IPS-18a (cell line): Measurements from ENCODE around the gene CDC73.
"Not testable (repeated sequence)": the region's sequence is repeated elsewhere in the genome, so short reads cannot be mapped to it uniquely, and the experiment has no call there.

ENCODE experiments used
- H3K27ac ChIP-seq: one replicate; pipeline ENCODE4 v1.5.1; 2013; ENCODE audit warnings: low read length
- H3K27me3 ChIP-seq: one replicate; pipeline ENCODE4 v1.6.1; 2013; ENCODE audit warnings: mild to moderate bottlenecking, low read length; ENCODE audit not compliant: control insufficient read depth, insufficient read depth
- H3K36me3 ChIP-seq: one replicate; pipeline ENCODE4 v1.6.1; 2013; ENCODE audit warnings: low read depth, low read length; ENCODE audit not compliant: control insufficient read depth
- H3K4me1 ChIP-seq: one replicate; pipeline ENCODE4 v1.6.1; 2013; ENCODE audit warnings: low read depth, low read length; ENCODE audit not compliant: control insufficient read depth
- H3K4me3 ChIP-seq: one replicate; pipeline ENCODE4 v1.5.1; 2013; ENCODE audit warnings: low read length
- H3K9ac ChIP-seq: one replicate; pipeline ENCODE4 v1.6.1; 2013; ENCODE audit warnings: mild to moderate bottlenecking, low read length, moderate library complexity
- H3K9me3 ChIP-seq: one replicate; pipeline ENCODE4 v1.6.1; 2013; ENCODE audit warnings: low read depth, low read length; ENCODE audit not compliant: control insufficient read depth

Gene CDC73

GRCh38 chr1:193184776-193185175 is 62.9 kb downstream of the CDC73 start:
- no peaks in the 10 kb centered on the region for H3K9me3 ChIP-seq
- H3K4me1 ChIP-seq, result peaks cover 11% of the 10 kb centered on the region
- H3K27ac ChIP-seq, result no peak overlapping the region
- no peaks in the 10 kb centered on the region for H3K27me3 ChIP-seq
- H3K9ac ChIP-seq, result no peak overlapping the region
- H3K36me3 ChIP-seq, result no peaks in the 10 kb centered on the region
- no peak overlapping the region for H3K4me3 ChIP-seq

DNA sequence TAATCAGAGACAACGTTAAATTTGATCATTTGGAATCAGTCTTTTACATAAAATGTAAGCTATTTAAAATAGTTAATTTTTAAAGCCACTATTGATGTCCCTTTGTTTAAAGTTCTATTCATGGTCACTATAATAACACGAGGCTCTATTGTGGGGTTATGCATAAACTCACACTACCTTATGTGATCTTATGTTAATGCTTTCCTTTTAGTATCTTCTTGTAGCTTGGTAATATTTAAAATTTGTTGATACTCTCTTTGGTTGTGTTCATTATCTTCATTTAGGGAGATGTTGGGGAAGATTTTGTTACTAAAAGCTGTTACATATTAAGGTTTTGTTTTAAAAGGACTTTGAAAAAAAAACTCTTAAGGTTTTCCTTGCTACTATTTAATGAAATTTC is 63.4 kb downstream of the CDC73 start:
- H3K9ac ChIP-seq, result no peak overlapping the region
- H3K36me3 ChIP-seq, result no peaks in the 10 kb centered on the region
- no peak overlapping the region for H3K27ac ChIP-seq
- H3K27me3 ChIP-seq, result no peaks in the 10 kb centered on the region
- no peak overlapping the region for H3K4me3 ChIP-seq
- H3K9me3 ChIP-seq, result no peaks in the 10 kb centered on the region
- peaks cover 12% of the 10 kb centered on the region for H3K4me1 ChIP-seq

DNA sequence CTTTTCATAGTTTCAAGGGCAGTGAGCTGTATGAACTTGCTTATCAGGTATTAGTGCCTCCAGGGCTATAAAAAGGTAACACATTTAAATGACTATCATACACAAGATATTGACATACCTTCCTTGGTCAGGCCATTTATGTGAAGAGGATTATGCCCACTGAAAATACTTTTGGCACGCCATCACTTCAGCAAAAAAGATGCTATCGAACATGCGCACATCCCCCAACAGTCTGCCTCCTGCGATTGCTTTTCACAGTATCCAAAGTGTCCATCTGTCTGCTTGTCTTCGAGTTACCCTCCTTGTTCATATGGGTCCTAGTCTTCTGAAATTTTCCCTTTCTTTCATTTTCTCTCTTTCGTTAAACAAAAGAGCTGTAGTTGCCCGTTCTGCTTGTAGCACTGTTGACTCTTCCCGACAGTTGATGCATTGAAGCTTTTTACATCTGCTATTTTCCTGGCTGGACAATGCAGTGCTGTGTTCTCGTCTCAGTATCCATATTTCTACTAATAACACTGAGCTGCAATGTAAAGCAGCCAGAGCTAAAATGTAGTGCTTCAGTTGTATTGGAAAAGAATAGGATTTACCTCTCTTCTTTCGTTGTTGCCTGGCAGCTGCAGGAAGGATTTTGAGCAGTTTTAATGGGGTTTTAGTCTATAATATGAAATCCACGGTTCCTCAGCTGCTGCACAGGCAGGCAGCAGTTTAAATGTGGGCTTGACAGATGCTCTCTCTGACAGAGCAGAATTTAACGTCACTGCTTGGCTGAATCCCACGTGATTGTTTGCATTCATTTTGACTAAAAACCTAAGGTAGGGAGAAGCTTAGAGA is 64.3 kb downstream of the CDC73 start, which contains the start of gene B3GALT2:
Gene B3GALT2, minus strand, starts transcription at position 713 of the 831 bp plus-strand sequence. CDS start 5,051 bp downstream, outside the sequence.
- no peaks in the 10 kb centered on the region for H3K27me3 ChIP-seq
- peak within 1 kb of the TSS; percentile 11 for H3K27ac ChIP-seq
- H3K9ac ChIP-seq, result no peak within 1 kb of the TSS
- no peaks in the 10 kb centered on the region for H3K9me3 ChIP-seq
- no peak within 1 kb of the TSS for H3K4me3 ChIP-seq
- no peaks in the 10 kb centered on the region for H3K36me3 ChIP-seq
- peaks cover 14% of the 10 kb centered on the region for H3K4me1 ChIP-seq

DNA sequence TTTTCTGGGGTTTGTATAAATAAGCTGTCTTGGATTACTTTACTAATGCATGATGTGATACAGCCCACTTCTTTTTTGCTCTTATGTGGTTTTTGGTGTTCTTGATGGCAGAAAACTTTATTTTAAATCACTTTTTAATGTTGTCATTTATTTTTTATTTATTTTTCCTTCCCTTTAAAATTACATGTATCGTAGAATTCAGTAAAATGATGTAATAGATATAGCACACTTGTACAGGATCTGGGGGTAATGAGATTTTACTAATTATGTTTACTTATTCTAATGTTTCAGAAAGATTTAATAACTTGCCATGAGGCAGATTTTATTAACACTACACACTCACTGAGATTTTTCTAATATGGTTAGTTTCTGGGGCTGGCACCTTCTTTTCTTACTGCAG is 65.3 kb downstream of the CDC73 start:
- Histone ChIP-seq H3K9ac (no peak overlapping the region), H3K27me3 (no peaks in the 10 kb centered on the region), H3K9me3 (no peaks in the 10 kb centered on the region), H3K27ac (no peak overlapping the region), H3K4me1 (peaks cover 14% of the 10 kb centered on the region), H3K36me3 (no peaks in the 10 kb centered on the region), H3K4me3 (no peak overlapping the region)

DNA sequence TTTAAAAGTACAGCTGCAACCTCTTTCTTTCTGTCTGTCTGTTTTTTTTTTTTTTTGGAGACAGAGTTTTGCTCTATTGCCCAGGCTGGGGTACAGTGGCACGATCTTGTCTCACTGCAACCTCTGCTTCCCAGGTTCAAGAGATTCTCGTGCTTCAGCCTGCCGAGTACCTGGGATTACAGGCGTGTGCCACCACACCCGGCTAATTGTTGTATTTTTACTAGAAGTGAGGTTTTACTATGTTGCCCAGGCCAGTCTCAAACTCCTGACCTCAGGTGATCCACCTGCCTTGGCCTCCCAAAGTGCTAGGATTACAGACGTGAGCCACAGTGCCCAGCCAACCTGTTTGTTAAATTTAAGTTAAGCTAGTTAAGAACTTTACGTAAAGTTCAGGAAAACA is 67.1 kb downstream of the CDC73 start:
- not testable (repeated sequence) for H3K27me3 ChIP-seq, H3K9ac ChIP-seq, H3K27ac ChIP-seq, H3K4me3 ChIP-seq, H3K36me3 ChIP-seq, H3K9me3 ChIP-seq
- H3K4me1 ChIP-seq, result peaks cover 14% of the 10 kb centered on the region

- Histone ChIP-seq H3K27ac (no peak overlapping the region), H3K9ac (no peak overlapping the region), H3K4me3 (no peak overlapping the region), H3K9me3 (no peaks in the 10 kb centered on the region), H3K4me1 (peaks cover 14% of the 10 kb centered on the region), H3K36me3 (no peaks in the 10 kb centered on the region), H3K27me3 (no peaks in the 10 kb centered on the region)
Measured at GRCh38 chr1:193189442-193190095, 67.7 kb downstream of the CDC73 start.

GRCh38 chr1:193190096-193190744 is 68.4 kb downstream of the CDC73 start:
- Histone ChIP-seq H3K9me3 (no peaks in the 10 kb centered on the region), H3K36me3 (no peaks in the 10 kb centered on the region), H3K4me3 (no peak overlapping the region), H3K27me3 (no peaks in the 10 kb centered on the region), H3K4me1 (peaks cover 14% of the 10 kb centered on the region), H3K9ac (no peak overlapping the region), H3K27ac (no peak overlapping the region)

- Histone ChIP-seq H3K27ac (no peak overlapping the region), H3K4me1 (peaks cover 3% of the 10 kb centered on the region), H3K9me3 (no peaks in the 10 kb centered on the region), H3K4me3 (no peak overlapping the region), H3K9ac (no peak overlapping the region), H3K27me3 (no peaks in the 10 kb centered on the region), H3K36me3 (no peaks in the 10 kb centered on the region)
Measured at GRCh38 chr1:193192586-193192985, 70.8 kb downstream of the CDC73 start.

DNA sequence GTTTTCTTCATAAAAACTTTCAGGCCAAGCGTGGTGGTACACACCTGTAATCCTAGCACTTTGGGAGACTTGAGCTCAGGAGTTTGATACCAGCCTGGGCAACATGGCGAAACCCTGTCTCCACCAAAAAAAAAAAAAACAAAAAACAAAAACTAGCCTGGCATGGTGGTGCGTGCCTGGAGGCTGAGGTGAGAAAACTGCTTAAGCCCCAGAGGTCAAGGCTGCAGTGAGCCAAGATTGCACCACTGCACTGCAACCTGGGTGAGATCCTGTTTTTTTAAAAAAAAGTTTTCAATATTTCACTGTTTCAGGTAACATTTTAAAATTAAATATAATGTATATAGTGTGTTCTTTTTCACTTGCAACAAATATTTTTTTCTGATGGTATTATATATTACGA is 78.1 kb downstream of the CDC73 start:
- Histone ChIP-seq H3K27ac (no peak overlapping the region), H3K36me3 (peaks cover 3% of the 10 kb centered on the region), H3K9me3 (no peaks in the 10 kb centered on the region), H3K4me1 (no peaks in the 10 kb centered on the region), H3K27me3 (no peaks in the 10 kb centered on the region), H3K9ac (no peak overlapping the region), H3K4me3 (no peak overlapping the region)

- peaks cover 6% of the 10 kb centered on the region for H3K36me3 ChIP-seq
- H3K4me1 ChIP-seq, result no peaks in the 10 kb centered on the region
- no peaks in the 10 kb centered on the region for H3K9me3 ChIP-seq
- no peak overlapping the region for H3K9ac ChIP-seq
- no peak overlapping the region for H3K27ac ChIP-seq
- H3K4me3 ChIP-seq, result no peak overlapping the region
- H3K27me3 ChIP-seq, result no peaks in the 10 kb centered on the region
Measured at GRCh38 chr1:193201021-193201420, 79.2 kb downstream of the CDC73 start.

GRCh38 chr1:193210996-193211395 is 89.2 kb downstream of the CDC73 start:
- Histone ChIP-seq H3K27ac (no peak overlapping the region), H3K36me3 (peaks cover 7% of the 10 kb centered on the region), H3K9me3 (no peaks in the 10 kb centered on the region)

More at GRCh38 chr1:193210996-193211395, 89.2 kb downstream of the CDC73 start:
- no peak overlapping the region for H3K4me3 ChIP-seq
- no peaks in the 10 kb centered on the region for H3K4me1 ChIP-seq
- no peak overlapping the region for H3K9ac ChIP-seq
- H3K27me3 ChIP-seq, result no peaks in the 10 kb centered on the region
